Psoas muscle (tissue), 8 donors: ENCODE results near the gene FAM120AOS. TPM values are rescaled to one million over a fixed set of nuclear protein-coding genes. Genes with fewer than 3 reads are reported as not detected.

Experiments used
- ATAC-seq, 4 donors: fragments of 200-7000 bp; cut with Tn5 transposase; one replicate each; pipeline ENCODE4 v1.9.1; 2020; ENCODE audit warnings: moderate library complexity in 3 of 4, mild to moderate bottlenecking in 2 of 4
- DNase-seq, 2 donors: peaks; one replicate each; pipeline ENCODE4 v3.0.0-alpha.2; 2020
- H3K27ac ChIP-seq: fragments of 200-600 bp; one replicate; pipeline ENCODE4 v1.8.0; 2022
- H3K27me3 ChIP-seq, 3 donors: fragments of 200-600 bp in 1 of 3; one replicate each; pipeline versions ENCODE4 v1.6.1 to v1.8.0; 2013 to 2022; ENCODE audit warnings: low read length in 2 of 3, mild to moderate bottlenecking in 2 of 3, moderate library complexity in 1 of 3; ENCODE audit not compliant: insufficient read depth in 3 of 3
- H3K36me3 ChIP-seq, 2 donors: fragments of 200-600 bp in 1 of 2; one replicate each; pipeline versions ENCODE4 v1.6.1 to v1.8.0; 2013 to 2022; ENCODE audit warnings: low read depth in 1 of 2, mild to moderate bottlenecking in 1 of 2, moderate library complexity in 1 of 2; ENCODE audit not compliant: insufficient read depth in 1 of 2
- H3K4me1 ChIP-seq: fragments of 200-600 bp; one replicate; pipeline ENCODE4 v1.8.0; 2022
- H3K4me3 ChIP-seq: fragments of 200-600 bp; one replicate; pipeline ENCODE4 v1.8.0; 2022; ENCODE audit warnings: mild to moderate bottlenecking
- H3K9me3 ChIP-seq: fragments of 200-600 bp; one replicate; pipeline ENCODE4 v1.8.0; 2022
- CTCF ChIP-seq: fragments of 200-600 bp; IDR thresholded peaks from one replicate; pipeline ENCODE4 v1.8.0; 2022; ENCODE audit warnings: antibody characterized with exemption
- WGBS, 3 donors: extraction: QIAGEN DNeasy Blood & Tissue Kit; methylation state at CpG; one replicate each; pipeline versions ENCODE4 v1.1.6 to v1.1.7; 2013; 5-methylcytosine and 5-hydroxymethylcytosine counted together
- intact Hi-C, 2 donors: fragments of 100-400 bp; cut with DNase I; formaldehyde crosslinking; loops; one replicate each; pipeline versions ENCODE4 v1.11.0 to v1.14.2; 2022
- polyA plus RNA-seq, 3 donors: library from polyadenylated mRNA; stranded (reverse); fragments of 200-250 nt; gene quantifications; one replicate each; pipeline ENCODE4 v1.2.3, GENCODE V29; 2013
- total RNA-seq, 4 donors: library from RNA; stranded (reverse); fragmentation: NEBNext Ultra II Directional in 2 of 4; extraction: Animal tissue kit (Norgen Biotek cat#: 25700) in 2 of 4; gene quantifications; one replicate each; pipeline versions ENCODE4 v1.2.1 to v1.2.4, GENCODE V29; 2021 to 2023
- donor health status: healthy with polysubstance abuse.
- donor health status: DM: no; HTN: no; CAD: no; lungs with moderate emphysema.
- donor health status: Bipolar disorder and iron deficiency.
- donor health status: healthy.
- donor health status: DM: yes; HTN: yes; CAD: no.
- donor health status: DM: no; HTN: no; CAD: no.
- donor health status: DM: no; HTN: no; CAD: no.
- donor health status: DM: yes; HTN: yes; CAD: no.

Gene FAM120AOS
- total and polyA plus RNA-seq, 7 donors: 21.4 to 39.4 (median 29.0) TPM

GRCh38 chr9:93493949-93494348 is 40.6 kb upstream of the FAM120AOS start:
- intact Hi-C loops: no loop called here
- H3K27ac ChIP-seq: no peak overlapping the region
- no peak for DNase-seq
- no peaks in the 10 kb centered on the region for H3K27me3 ChIP-seq
- peaks cover 23% of the 10 kb centered on the region for H3K4me1 ChIP-seq
- H3K9me3 ChIP-seq: no peaks in the 10 kb centered on the region
- WGBS, 3 donors: 96 to 98% (median 97%) methylated on average over 12 of the region's 12 CpGs
- peaks cover 0 to 35% of the 10 kb centered on the region in 2 donors for H3K36me3 ChIP-seq
- TF ChIP-seq CTCF: no peak
- no peak overlapping the region for H3K4me3 ChIP-seq
- ATAC-seq: no peak

GRCh38 chr9:93492327-93492726 is 38.9 kb upstream of the FAM120AOS start:
- peaks cover 0 to 18% of the 10 kb centered on the region in 2 donors for H3K36me3 ChIP-seq
- peaks cover 26% of the 10 kb centered on the region for H3K4me1 ChIP-seq
- no peak overlapping the region for H3K4me3 ChIP-seq
- H3K9me3 ChIP-seq: no peaks in the 10 kb centered on the region
- no peak for DNase-seq
- 28 to 39% (median 33%) methylated on average over 5 of the region's 5 CpGs for WGBS, 3 donors
- no peak for TF ChIP-seq CTCF
- ATAC-seq: peak; percentile 29 to 94 (median 68)
- intact Hi-C loops: no loop called here
- H3K27me3 ChIP-seq: no peaks in the 10 kb centered on the region
- H3K27ac ChIP-seq: peak overlapping the region; percentile 63

- Histone ChIP-seq H3K36me3 (peaks cover 0 to 15% of the 10 kb centered on the region in 2 donors), H3K27ac (peak overlapping the region; percentile 63)
- no peak for TF ChIP-seq CTCF
Measured at GRCh38 chr9:93491593-93492232, 38.3 kb upstream of the FAM120AOS start.

GRCh38 chr9:93488244-93488643 is 34.9 kb upstream of the FAM120AOS start:
- WGBS, 3 donors: 95 to 99% (median 96%) methylated on average over 5 of the region's 5 CpGs
- no peak for ATAC-seq

More at GRCh38 chr9:93491593-93492232, 38.3 kb upstream of the FAM120AOS start:
- Histone ChIP-seq H3K9me3 (no peaks in the 10 kb centered on the region), H3K4me3 (no peak overlapping the region), H3K27me3 (no peaks in the 10 kb centered on the region), H3K4me1 (peaks cover 32% of the 10 kb centered on the region)
- no peak for DNase-seq
- peak; percentile 76 to 92 (median 82) for ATAC-seq
- intact Hi-C loops: no loop called here
- 71 to 82% (median 75%) methylated on average over 3 of the region's 3 CpGs for WGBS, 3 donors

More at GRCh38 chr9:93488244-93488643, 34.9 kb upstream of the FAM120AOS start:
- Histone ChIP-seq H3K27ac (no peak overlapping the region), H3K36me3 (peaks cover 0 to 12% of the 10 kb centered on the region in 2 donors), H3K4me1 (peaks cover 53% of the 10 kb centered on the region), H3K27me3 (no peaks in the 10 kb centered on the region), H3K9me3 (no peaks in the 10 kb centered on the region), H3K4me3 (no peak overlapping the region)
- intact Hi-C loops: no loop called here
- no peak for DNase-seq
- TF ChIP-seq CTCF: no peak
